ENCODE measurements around the gene CRISPLD2. TPM values are rescaled to one million over a fixed set of nuclear protein-coding genes. Genes with fewer than 3 reads are reported as not detected.

CRISPLD2 gene
- total RNA-seq, 1 experiment from 2014 or later = 9.4 TPM

- TF ChIP-seq MAX (CRISPR knock-in tag; IDR thresholded peaks at IDR 0.05) (no peak), USF1 (CRISPR knock-in tag; IDR thresholded peaks at IDR 0.05) (no peak), ZNF532 (CRISPR knock-in tag; IDR thresholded peaks at IDR 0.05; ENCODE audit: borderline replicate concordance) (no peak), ERG (CRISPR knock-in tag; IDR thresholded peaks at IDR 0.05) (no peak), ZNF671 (CRISPR knock-in tag; IDR thresholded peaks at IDR 0.05) (no peak), STAT6 (CRISPR knock-in tag; conservative IDR thresholded peaks at IDR 0.05; ENCODE audit: low read depth) (no peak), FOXP4 (CRISPR knock-in tag; IDR thresholded peaks at IDR 0.05) (no peak), MYBL2 (CRISPR knock-in tag; IDR thresholded peaks at IDR 0.05) (no peak), ARID4B (CRISPR knock-in tag; IDR thresholded peaks at IDR 0.05; ENCODE audit: borderline replicate concordance) (no peak), USF2 (CRISPR knock-in tag; IDR thresholded peaks at IDR 0.05) (no peak), RORB (CRISPR knock-in tag; IDR thresholded peaks at IDR 0.05) (no peak), NFYB (CRISPR knock-in tag; conservative IDR thresholded peaks at IDR 0.05; ENCODE audit: low read depth) (no peak), ZNF263 (CRISPR knock-in tag; IDR thresholded peaks at IDR 0.05; ENCODE audit: low read depth) (no peak), JAZF1 (CRISPR knock-in tag; IDR thresholded peaks at IDR 0.05) (no peak), ZNF423 (CRISPR knock-in tag; IDR thresholded peaks at IDR 0.05) (no peak), NR3C1 (CRISPR knock-in tag; conservative IDR thresholded peaks at IDR 0.05; ENCODE audit: low read depth) (no peak)
- peaks cover 14% of the 10 kb centered on the region for H3K4me1 Mint-ChIP-seq
- no peak for DNase-seq (ENCODE audit: low spot score)
- H3K27me3 Mint-ChIP-seq (ENCODE audit: low read depth) = peaks cover 50% of the 10 kb centered on the region
- ATAC-seq = no peak
- H3K4me3 Mint-ChIP-seq = peak overlapping the region; percentile 80; the same call in 1 of the 2 replicates
- H3K27ac Mint-ChIP-seq = no peak overlapping the region
- POLR2A ChIA-PET = no interaction called here
- CTCF ChIA-PET = interaction anchor here (1.3 to 2.6 kb wide), 2 partner anchors 82 to 288 kb away, joined by 3 to 11 read pairs; no protein-coding TSS in a partner anchor
- peaks cover 3% of the 10 kb centered on the region; the same call in 1 of the 2 replicates for H3K9me3 Mint-ChIP-seq
- H3K36me3 Mint-ChIP-seq = no peaks in the 10 kb centered on the region
Measured at GRCh38 chr16:84820771-84821170, 986 bp downstream of the CRISPLD2 start.

Measured in WTC11 (cell line).